HG03045 (cell line): ENCODE results near the gene PTH1R.

Source experiments
- ATAC-seq: cut with Tn5 transposase; IDR thresholded peaks from one replicate; pipeline ENCODE4 v1.9.1; 2021; ENCODE audit warnings: mild to moderate bottlenecking, moderate library complexity; ENCODE audit not compliant: unreplicated experiment

The PTH1R gene

GRCh38 chr3:46877406-46878125 lies at the start of gene PTH1R:
PTH1R (plus strand) TSS chr3:46877721; CDS start chr3:46883560, 5,839 bp downstream.
- ATAC-seq: no peak

DNA sequence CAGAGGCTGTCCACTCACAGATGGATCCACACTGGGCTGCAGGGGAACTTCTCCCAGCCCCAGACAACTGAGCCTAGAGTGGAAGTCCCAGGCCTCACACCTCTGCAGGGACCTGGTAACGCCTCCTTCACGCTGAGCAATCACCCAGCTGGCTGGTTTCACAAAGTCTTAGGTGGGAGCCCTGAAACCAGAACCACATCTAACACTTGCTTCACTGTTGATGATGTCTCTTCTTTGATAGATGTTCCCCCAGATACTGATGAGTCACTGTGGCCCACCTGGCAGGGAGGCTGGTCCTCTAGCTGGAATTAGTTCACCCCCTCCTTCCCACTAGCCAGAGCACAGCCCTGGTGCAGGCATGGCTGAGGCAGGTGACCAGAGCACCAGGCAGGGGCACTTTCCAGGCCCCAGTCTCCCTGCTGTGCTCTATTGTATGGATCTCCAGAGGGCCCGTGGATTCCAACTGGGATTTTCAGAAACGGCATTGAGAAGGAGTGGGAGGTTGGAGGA lies 47.8 kb upstream of the PTH1R start:
- ATAC-seq: peak; percentile 55

DNA sequence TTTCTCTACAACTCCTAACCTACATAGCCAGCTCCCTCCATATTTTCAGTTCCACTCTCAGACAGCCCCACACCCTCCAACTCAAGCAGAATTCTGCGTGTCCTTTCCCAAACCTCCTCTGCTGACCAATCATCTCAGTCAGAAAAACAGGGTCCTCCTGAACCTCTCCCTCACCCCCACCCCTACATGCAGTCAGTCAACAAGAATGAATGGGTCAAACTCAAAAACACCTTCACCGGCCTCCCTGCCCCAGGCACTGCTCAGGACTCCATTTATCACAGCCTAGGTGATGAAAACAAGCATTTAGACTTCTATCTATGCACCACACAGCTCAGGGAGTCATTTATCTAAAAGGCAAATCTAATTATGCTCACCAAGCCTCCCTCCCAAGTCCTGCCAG lies 46.7 kb upstream of the PTH1R start:
- ATAC-seq: no peak

DNA sequence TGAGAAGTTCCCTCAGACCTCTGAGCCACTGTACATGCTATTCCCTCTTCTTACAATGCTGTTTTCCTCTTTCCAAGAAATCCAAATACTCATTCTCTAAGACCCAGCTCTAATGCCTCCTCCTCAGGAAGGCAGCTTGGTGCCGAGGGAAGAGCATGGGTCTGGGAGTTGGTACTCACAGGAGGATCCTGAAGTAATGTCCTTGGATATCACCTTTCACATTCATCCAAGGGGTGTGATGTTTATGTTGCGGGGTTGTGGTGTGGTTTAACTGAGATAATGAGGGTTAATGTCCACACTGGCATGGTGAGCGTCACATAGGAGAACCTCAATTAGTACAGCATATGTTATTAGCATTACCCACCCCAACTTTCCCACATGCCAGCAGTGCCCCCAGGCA lies 46.2 kb upstream of the PTH1R start:
- no peak for ATAC-seq

DNA sequence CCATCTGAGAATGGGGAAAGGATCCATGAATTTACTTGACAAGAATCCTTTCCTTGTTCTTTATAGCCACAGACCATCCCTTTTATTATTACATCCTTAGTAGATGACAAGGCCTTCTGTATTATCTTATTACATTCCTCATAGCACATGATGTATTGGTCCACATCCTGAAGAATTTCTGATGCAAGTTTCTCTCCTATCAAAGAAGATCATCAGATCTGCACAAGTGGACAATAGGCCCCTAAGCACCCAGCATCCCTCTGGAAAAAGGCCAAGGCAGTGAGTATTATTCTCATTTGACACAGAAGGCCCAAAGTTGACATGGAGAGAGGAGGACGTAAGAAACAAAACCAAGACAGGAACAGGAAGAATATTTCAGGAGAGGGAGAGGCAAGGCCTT lies 45.7 kb upstream of the PTH1R start:
- ATAC-seq: no peak

GRCh38 chr3:46833346-46834300 lies 43.9 kb upstream of the PTH1R start:
- no peak for ATAC-seq

GRCh38 chr3:46835054-46835453 lies 42.5 kb upstream of the PTH1R start:
- no peak for ATAC-seq

DNA sequence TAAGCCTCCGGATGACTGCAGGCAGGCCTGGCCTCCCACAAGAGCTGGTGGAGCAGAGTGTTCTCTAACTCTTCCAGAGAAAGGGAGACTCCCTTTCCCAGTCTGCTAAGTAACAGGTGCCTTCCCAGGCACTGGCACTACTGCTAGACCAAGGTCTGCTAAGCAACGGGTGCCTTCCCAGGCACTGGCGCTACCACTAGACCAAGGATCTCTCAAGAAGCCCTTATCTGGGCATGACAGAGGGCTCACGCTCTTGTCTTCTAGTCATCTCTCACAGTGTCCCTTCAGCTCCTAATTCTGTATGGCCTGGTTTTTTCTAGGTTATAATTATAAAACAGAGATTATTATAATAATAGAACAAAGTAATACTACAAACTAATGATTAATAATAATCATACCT lies 42.0 kb upstream of the PTH1R start:
- no peak for ATAC-seq

GRCh38 chr3:46838301-46838700 lies 39.2 kb upstream of the PTH1R start:
- ATAC-seq: no peak

- no peak for ATAC-seq
These were observed 37.0 kb upstream of the PTH1R start for GRCh38 chr3:46840491-46840890.

- no peak for ATAC-seq
These were observed 34.0 kb upstream of the PTH1R start for GRCh38 chr3:46843508-46843907.

DNA sequence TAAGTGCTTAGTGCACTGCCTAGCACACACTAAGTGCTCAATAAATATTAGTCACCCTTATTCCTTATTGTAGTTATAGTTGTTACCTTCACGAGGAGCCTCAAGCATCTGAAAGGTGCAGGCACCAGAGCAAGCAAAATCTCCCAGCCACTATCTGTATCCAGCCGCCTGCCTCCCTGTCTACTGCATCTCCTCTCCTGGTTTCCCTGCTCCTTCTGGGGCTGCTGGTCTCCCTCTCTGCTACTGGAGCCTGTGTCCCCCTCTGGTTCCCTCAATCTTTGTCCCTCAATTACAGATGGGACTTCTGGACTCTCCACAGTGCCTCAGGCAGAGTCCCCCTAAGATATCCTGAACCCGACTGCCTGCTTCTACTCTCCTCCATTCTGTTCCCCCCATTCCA lies 33.1 kb upstream of the PTH1R start:
- ATAC-seq: no peak

GRCh38 chr3:46844881-46845312 lies 32.6 kb upstream of the PTH1R start:
- no peak for ATAC-seq

GRCh38 chr3:46845397-46845859 lies 32.1 kb upstream of the PTH1R start:
- peak; percentile 38 for ATAC-seq

- ATAC-seq: peak; percentile 66
These were observed 31.5 kb upstream of the PTH1R start for GRCh38 chr3:46845860-46846623.

GRCh38 chr3:46846624-46847542 lies 30.6 kb upstream of the PTH1R start:
- ATAC-seq: no peak

DNA sequence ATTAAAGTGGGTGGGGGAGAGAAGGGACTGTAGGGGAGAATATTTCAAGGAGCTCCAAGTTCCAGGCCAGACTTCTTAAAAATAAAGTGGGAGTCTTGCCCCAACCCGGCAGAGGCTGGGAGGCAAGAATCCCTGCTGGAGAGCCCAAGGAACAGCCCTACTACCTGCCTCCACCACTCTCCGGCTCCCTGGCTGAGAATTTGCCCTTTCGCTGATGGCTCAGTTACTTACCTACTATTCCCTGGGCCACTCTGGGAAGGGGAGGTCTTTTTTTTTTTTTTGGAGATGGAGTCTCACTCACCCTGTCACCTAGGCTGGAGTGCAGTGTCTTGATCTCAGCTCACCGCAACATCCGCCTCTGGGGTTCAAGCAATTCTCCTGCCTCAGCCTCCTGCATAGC lies 29.8 kb upstream of the PTH1R start:
- no peak for ATAC-seq

DNA sequence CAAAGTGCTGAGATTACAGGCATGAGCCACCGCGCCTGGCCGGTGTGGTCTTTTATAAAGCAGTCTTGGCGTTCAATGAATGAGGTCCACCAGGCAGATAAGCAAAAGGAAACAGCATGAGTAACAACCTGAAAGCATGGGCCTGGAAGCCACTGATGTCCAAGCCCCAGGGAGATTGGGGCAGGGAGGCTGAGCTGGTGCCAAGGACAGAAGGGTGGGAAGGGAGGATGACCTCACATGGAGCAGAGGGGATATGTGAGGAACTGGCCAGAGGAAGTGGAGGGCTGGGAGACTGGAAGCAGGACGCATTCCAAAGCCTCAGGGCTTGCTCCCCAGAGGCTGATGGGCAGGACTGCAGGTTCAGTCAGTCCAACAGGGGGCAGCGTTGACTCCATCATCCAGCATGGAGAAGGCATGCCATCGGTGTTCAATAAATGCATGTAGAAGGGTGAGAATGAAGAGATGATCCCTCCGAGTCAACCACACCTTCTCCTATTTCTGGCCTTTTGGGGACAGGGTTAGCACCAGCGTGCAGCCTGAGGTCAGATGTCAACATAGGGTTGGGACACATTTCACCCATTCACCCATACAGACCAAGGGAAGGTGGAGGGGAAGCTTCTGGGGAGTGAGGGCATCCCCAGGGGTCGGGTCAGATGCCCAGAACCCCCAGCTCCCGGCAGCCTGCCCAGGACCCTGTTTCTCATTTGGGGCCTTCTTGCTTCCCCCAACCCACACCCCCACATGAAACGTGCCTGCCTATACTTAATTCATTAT lies 29.1 kb upstream of the PTH1R start:
- ATAC-seq: no peak

DNA sequence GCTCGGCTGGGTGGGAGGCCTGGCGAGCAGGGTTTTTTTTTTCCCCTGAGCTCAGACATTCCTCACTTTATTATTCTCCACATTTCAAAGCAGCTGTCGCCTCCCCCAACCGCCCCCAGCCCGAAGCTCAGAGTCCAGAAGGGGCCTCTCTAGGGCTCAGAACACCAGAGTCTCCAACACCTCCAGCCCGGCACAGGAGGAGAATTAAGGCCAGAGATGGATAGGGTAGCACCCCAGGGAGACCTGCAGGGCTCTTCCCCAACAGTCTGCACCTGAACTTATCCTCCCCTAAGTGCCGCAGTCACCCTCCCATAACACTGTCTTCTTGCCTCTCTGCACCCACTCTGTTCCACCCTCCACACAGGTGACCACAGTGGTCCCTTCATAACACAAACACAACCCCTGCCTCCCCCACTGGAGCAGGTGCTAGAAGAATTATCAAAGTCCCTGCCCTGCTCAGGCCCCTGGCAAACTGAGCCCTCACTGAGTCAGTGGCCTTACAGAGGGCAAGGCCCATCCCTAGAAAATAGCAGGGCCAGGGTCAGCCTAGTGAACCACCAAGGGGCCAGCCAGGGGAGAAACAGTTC lies 28.4 kb upstream of the PTH1R start:
- ATAC-seq: no peak
